Activated B cell treated with CpG ODN at 0.5 μM for 24 hours (primary cell): Measurements from ENCODE around the gene CTIF. TPM values are rescaled to one million over a fixed set of nuclear protein-coding genes. Genes with fewer than 3 reads are reported as not detected.

Experiments
- ATAC-seq: fragments of 200-7000 bp; cut with Tn5 transposase; one replicate; pipeline ENCODE4 v1.10.0; 2021; ENCODE audit warnings: low read depth, mild to moderate bottlenecking, moderate library complexity
- CTCF ChIA-PET: fragments of 350-600 bp; sonication (Branson Sonifier 250); formaldehyde crosslinking; loops from one replicate; lab custom pipeline; 2021; ENCODE audit warnings: antibody characterized with exemption; lab: Charles Lee
- POLR2A ChIA-PET: fragments of 350-600 bp; sonication (Branson Sonifier 250); formaldehyde crosslinking; loops from one replicate; lab custom pipeline; 2021; ENCODE audit warnings: antibody characterized with exemption; lab: Charles Lee
- DNase-seq: peaks from one replicate; pipeline ENCODE4 v3.0.0; 2022
- H3K27ac Mint-ChIP-seq: one replicate; pipeline ENCODE4 v1.8.0; 2020; ENCODE audit warnings: mixed read lengths
- H3K27me3 Mint-ChIP-seq: one replicate; pipeline ENCODE4 v1.8.0; 2021; ENCODE audit warnings: mixed read lengths
- H3K36me3 Mint-ChIP-seq: one replicate; pipeline ENCODE4 v1.8.0; 2021; ENCODE audit warnings: low read depth, mixed read lengths
- H3K4me1 Mint-ChIP-seq: one replicate; pipeline ENCODE4 v1.8.0; 2021; ENCODE audit warnings: mixed read lengths
- H3K4me3 Mint-ChIP-seq: one replicate; pipeline ENCODE4 v1.8.0; 2020; ENCODE audit warnings: mild to moderate bottlenecking, mixed read lengths
- H3K9me3 Mint-ChIP-seq: one replicate; pipeline ENCODE4 v1.8.0; 2020; ENCODE audit warnings: mixed read lengths
- CTCF ChIP-seq: fragments of 200-600 bp; IDR thresholded peaks from one replicate; pipeline ENCODE4 v1.8.0; 2022; ENCODE audit warnings: antibody characterized with exemption, mild to moderate bottlenecking
- intact Hi-C: fragments of 100-400 bp; cut with micrococcal nuclease; formaldehyde crosslinking; loops from one replicate; pipeline ENCODE4 v1.15.1; 2024
- total RNA-seq: library from RNA; stranded (reverse); gene quantifications from 2 replicates; pipeline ENCODE4 v1.2.3, GENCODE V29; 2022

Gene CTIF
- total RNA-seq, 1 donor from 2014 or later, result 9.3 TPM

GRCh38 chr18:48751727-48752468, 213.1 kb downstream of the CTIF start:
- ATAC-seq (no peak), DNase-seq (no peak)
- H3K36me3 Mint-ChIP-seq, result no peaks in the 10 kb centered on the region
- H3K4me3 Mint-ChIP-seq, result no peak overlapping the region
- H3K27me3 Mint-ChIP-seq, result no peaks in the 10 kb centered on the region
- H3K4me1 Mint-ChIP-seq, result peaks cover 6% of the 10 kb centered on the region
- CTCF ChIA-PET, result no interaction called here
- no peaks in the 10 kb centered on the region for H3K9me3 Mint-ChIP-seq
- no peak overlapping the region for H3K27ac Mint-ChIP-seq
- no peak for TF ChIP-seq CTCF
- POLR2A ChIA-PET, result no interaction called here
- intact Hi-C loops, result no loop called here

DNA sequence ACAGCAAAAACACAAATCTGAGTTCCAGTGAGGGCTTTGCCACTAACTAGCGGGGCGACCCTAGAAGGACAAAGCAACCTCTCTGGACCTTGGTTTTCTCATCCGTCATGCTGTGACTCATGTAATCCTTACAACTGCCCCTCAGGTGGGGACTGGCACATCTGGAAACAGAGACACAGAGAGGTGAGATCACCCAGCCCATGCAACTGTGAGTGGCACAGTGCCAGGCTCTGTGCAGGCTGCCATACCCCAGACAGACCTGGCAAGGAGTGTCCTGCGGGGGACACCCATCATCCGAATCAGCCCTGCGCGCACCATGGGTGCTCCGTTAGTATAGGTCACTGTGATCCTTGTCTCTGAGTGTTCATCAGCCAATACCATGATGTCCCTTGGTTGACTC, 213.6 kb downstream of the CTIF start:
- Mint-ChIP-seq H3K4me3 (no peak overlapping the region), H3K27me3 (no peaks in the 10 kb centered on the region), H3K4me1 (peaks cover 6% of the 10 kb centered on the region), H3K9me3 (no peaks in the 10 kb centered on the region), H3K27ac (no peak overlapping the region), H3K36me3 (no peaks in the 10 kb centered on the region)
- DNase-seq (no peak), ATAC-seq (no peak)
- no peak for TF ChIP-seq CTCF
- POLR2A ChIA-PET, result no interaction called here
- intact Hi-C loops, result no loop called here
- CTCF ChIA-PET, result no interaction called here

GRCh38 chr18:48752928-48753327, 214.1 kb downstream of the CTIF start:
- ATAC-seq, result no peak
- Mint-ChIP-seq H3K36me3 (peaks cover 2% of the 10 kb centered on the region), H3K4me3 (no peak overlapping the region), H3K4me1 (peaks cover 6% of the 10 kb centered on the region), H3K27me3 (no peaks in the 10 kb centered on the region), H3K9me3 (no peaks in the 10 kb centered on the region), H3K27ac (no peak overlapping the region)
- no peak for TF ChIP-seq CTCF
- no peak for DNase-seq
- CTCF ChIA-PET, result no interaction called here
- intact Hi-C loops, result no loop called here
- POLR2A ChIA-PET, result no interaction called here

- Mint-ChIP-seq H3K36me3 (peaks cover 2% of the 10 kb centered on the region), H3K27ac (no peak overlapping the region), H3K4me3 (no peak overlapping the region), H3K4me1 (peaks cover 6% of the 10 kb centered on the region), H3K27me3 (no peaks in the 10 kb centered on the region), H3K9me3 (no peaks in the 10 kb centered on the region)
- DNase-seq, result no peak
- no peak for ATAC-seq
- ChIA-PET POLR2A (no interaction called here), CTCF (no interaction called here)
- intact Hi-C loops, result no loop called here
- no peak for TF ChIP-seq CTCF
Measured at GRCh38 chr18:48753691-48754090, 214.9 kb downstream of the CTIF start.

- Mint-ChIP-seq H3K4me1 (peaks cover 6% of the 10 kb centered on the region), H3K27me3 (no peaks in the 10 kb centered on the region), H3K27ac (no peak overlapping the region), H3K4me3 (no peak overlapping the region), H3K36me3 (peaks cover 2% of the 10 kb centered on the region), H3K9me3 (no peaks in the 10 kb centered on the region)
- POLR2A ChIA-PET, result no interaction called here
- intact Hi-C loops, result no loop called here
- CTCF ChIA-PET, result no interaction called here
- DNase-seq, result no peak
- no peak for ATAC-seq
- no peak for TF ChIP-seq CTCF
Measured at GRCh38 chr18:48754559-48754958, 215.7 kb downstream of the CTIF start.
